Measurements from ENCODE around the gene CSF2RB. TPM values are rescaled to one million over a fixed set of nuclear protein-coding genes. Genes with fewer than 3 reads are reported as not detected.

The CSF2RB gene
- total RNA-seq, 1 experiment from 2014 or later: not detected

DNA sequence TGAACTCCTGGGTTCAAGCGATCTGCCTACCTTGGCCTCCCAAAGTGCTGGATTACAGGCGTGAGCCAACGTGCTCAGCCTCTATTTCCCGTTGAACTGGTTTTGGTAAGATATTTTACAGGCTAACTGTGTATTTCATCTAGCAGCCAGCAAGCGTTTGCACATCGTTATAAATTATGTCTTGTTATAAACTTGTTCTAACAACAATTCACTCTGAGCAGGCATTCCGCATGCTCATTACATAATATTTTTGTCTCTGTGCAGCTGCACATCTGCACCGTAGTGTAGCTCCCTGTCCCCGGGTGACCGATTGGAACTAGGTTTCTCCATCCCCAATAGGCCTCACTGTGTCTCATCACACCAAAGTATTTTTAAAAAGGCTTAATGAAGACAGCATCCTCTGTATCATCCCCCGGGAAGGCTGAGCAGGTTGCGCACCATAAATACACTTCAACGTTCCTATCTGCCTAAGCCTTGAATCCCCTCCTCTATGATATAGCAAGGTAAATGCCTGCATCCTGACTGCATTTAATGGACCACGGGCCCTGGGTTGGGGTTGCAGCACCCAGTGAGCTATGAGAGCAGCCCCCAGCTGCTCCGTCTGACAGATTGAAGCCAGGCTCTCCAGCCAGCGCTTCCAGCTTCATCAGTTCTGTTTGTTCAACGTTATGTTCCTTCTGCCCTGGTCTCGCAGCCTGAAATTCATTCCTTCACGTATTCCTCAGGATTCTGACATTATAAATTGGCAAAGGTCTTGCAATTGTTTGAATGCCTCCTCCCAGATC, 58.1 kb downstream of the CSF2RB start:
- no peaks in the 10 kb centered on the region for H3K4me1 Mint-ChIP-seq
- H3K4ac ChIP-seq (ENCODE audit: low read depth, low read length): no peak overlapping the region
- H3K18ac ChIP-seq (ENCODE audit: insufficient read length, low read depth, low read length): no peak overlapping the region
- no peak overlapping the region for H3K23ac ChIP-seq (ENCODE audit: insufficient read length, low read depth, low read length)
- H4K91ac ChIP-seq (ENCODE audit: insufficient read length, low read depth, low read length): no peak overlapping the region
- H3T11ph ChIP-seq (ENCODE audit: low read length): no peak overlapping the region
- no peak overlapping the region for H4K8ac ChIP-seq (replicated peaks; ENCODE audit: insufficient read length, low read depth, low read length)
- no peak overlapping the region for H2BK5ac ChIP-seq (ENCODE audit: insufficient read length, low read length)
- H3K4me3 Mint-ChIP-seq: no peak overlapping the region
- no peak overlapping the region; a peak in 1 of 7 replicates for H3K27ac Mint-ChIP-seq
- no peaks in the 10 kb centered on the region for H3K9me3 Mint-ChIP-seq
- H3K27me3 ChIP-seq (ENCODE audit: insufficient read depth, low read length): no peaks in the 10 kb centered on the region
- no CpG with 5 or more reads among the region's 19 CpGs for WGBS (ENCODE audit: extremely low coverage, insufficient read length, low lambda C conversion rate)
- H2BK12ac ChIP-seq (ENCODE audit: insufficient read length, low read depth, low read length): no peak overlapping the region
- no peak overlapping the region for H2BK15ac ChIP-seq (ENCODE audit: low read depth, low read length)
- no peak overlapping the region for H3K56ac ChIP-seq (ENCODE audit: insufficient read length, low read depth, low read length)
- H3K79me1 ChIP-seq (ENCODE audit: insufficient read depth, low read depth, low read length, poor library complexity, severe bottlenecking): no peaks in the 10 kb centered on the region
- H4K20me1 ChIP-seq (ENCODE audit: control insufficient read depth, insufficient read depth, insufficient read length): no peaks in the 10 kb centered on the region
- H3K4me2 ChIP-seq (ENCODE audit: insufficient read depth, insufficient read length, low read length): no peak overlapping the region
- H3K9me3 ChIP-seq (ENCODE audit: control insufficient read depth, low read depth, low read length): no peaks in the 10 kb centered on the region
- H2AFZ ChIP-seq (ENCODE audit: low read length): no peak overlapping the region
- H3K14ac ChIP-seq (ENCODE audit: insufficient read depth, low read length): no peak overlapping the region
- no peak overlapping the region for H4K5ac ChIP-seq (ENCODE audit: insufficient read length, low read depth, low read length)
- H3K23me2 ChIP-seq (ENCODE audit: insufficient read length, low read depth, low read length, poor library complexity, severe bottlenecking): no peaks in the 10 kb centered on the region
- H3K27ac ChIP-seq (ENCODE audit: insufficient read length, low read depth, low read length): no peak overlapping the region
- no peak overlapping the region for H2BK120ac ChIP-seq (ENCODE audit: low read depth, low read length, poor library complexity, severe bottlenecking)
- no peaks in the 10 kb centered on the region for H3K36me3 Mint-ChIP-seq (ENCODE audit: insufficient read depth in 1 of 3, low read depth in 3 of 3)
- H3K27me3 Mint-ChIP-seq (ENCODE audit: low read depth): peaks cover 18% of the 10 kb centered on the region
- H2BK20ac ChIP-seq (ENCODE audit: low read depth, low read length, poor library complexity, severe bottlenecking): no peak overlapping the region
- H3K9ac ChIP-seq (ENCODE audit: extremely low read depth, insufficient read length, low read length): no peak overlapping the region
- H2AK5ac ChIP-seq (ENCODE audit: insufficient read length, low read length): no peak overlapping the region
- H3K79me2 ChIP-seq (ENCODE audit: insufficient read depth, low read length): no peaks in the 10 kb centered on the region
- H3K4me1 ChIP-seq (ENCODE audit: insufficient read depth, low read length): no peaks in the 10 kb centered on the region
- DNase-seq: no peak
- TF ChIP-seq, protein P1, sequence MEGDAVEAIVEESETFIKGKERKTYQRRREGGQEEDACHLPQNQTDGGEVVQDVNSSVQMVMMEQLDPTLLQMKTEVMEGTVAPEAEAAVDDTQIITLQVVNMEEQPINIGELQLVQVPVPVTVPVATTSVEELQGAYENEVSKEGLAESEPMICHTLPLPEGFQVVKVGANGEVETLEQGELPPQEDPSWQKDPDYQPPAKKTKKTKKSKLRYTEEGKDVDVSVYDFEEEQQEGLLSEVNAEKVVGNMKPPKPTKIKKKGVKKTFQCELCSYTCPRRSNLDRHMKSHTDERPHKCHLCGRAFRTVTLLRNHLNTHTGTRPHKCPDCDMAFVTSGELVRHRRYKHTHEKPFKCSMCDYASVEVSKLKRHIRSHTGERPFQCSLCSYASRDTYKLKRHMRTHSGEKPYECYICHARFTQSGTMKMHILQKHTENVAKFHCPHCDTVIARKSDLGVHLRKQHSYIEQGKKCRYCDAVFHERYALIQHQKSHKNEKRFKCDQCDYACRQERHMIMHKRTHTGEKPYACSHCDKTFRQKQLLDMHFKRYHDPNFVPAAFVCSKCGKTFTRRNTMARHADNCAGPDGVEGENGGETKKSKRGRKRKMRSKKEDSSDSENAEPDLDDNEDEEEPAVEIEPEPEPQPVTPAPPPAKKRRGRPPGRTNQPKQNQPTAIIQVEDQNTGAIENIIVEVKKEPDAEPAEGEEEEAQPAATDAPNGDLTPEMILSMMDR (conservative IDR thresholded peaks at IDR 0.05): no peak
